22Rv1 (cell line): ENCODE measurements around the gene ETV1.

Experiments used
- CTCF ChIP-seq: fragments of 450-650 bp; IDR thresholded peaks from 2 replicates; pipeline ENCODE4 v1.5.1; 2017; ENCODE audit warnings: mild to moderate bottlenecking
- ZFX ChIP-seq: fragments of 450-650 bp; IDR thresholded peaks from 2 replicates; pipeline ENCODE4 v1.6.1; 2017; ENCODE audit warnings: antibody characterized with exemption, borderline replicate concordance

- TF ChIP-seq CTCF (no peak), ZFX (no peak)
Measured at GRCh38 chr7:13841284-13841683, 148.2 kb downstream of the ETV1 start.
